ENCODE data around the gene OR7C1.
"Not testable (repeated sequence)": the region's sequence is repeated elsewhere in the genome, so short reads cannot be mapped to it uniquely, and the experiment has no call there.

OR7C1 gene

DNA sequence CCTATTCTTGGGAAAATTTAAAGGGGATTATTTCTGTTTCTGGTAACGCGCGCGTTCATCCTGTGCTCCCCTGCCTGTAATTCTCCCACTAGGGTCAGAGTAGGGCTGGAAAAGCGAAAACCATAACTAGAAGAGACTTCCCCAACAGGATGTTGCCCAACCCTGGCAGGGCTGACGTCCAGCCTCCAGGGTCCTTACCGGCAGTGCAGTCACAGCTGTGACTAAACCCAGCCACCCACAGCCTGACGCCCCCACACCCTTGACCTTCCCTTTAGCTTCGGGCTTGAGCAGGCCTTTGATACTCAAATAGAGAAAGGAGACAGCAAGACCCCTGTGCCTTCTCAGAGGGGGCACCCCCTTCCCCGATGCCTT is 50.3 kb downstream of the OR7C1 start:
- DNase-seq = peak; percentile 46 to 60

DNA sequence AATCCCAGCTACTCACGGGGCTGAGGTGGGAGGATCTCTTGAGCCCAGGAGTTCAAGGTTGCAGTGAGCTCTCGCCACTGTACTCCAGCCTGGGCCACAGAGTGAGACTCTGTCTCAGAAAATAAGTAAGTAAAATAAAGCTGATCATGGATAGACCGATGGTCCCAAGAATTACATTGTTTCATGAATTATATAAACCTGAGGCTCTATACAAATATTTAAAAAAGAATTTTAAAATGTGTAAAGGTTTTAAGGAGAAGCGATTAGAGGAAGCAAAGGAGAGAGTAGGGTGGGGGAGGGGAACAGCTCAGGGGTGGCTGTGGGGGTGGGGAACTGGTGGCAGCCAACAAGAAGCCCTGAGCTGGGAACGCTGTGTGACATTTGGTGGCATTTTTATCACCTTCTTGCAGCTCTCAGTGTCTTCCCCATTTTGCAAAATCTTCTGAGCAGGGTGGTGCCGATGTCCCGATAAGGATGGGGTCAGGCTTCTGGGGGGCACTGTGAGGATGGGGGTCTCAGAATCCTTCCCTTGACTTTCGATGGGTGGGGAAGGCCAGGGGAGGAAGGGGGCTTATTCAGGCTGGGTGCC is 51.5 kb downstream of the OR7C1 start:
- peak in 1 of 2 donors; percentile 50 for DNase-seq

DNA sequence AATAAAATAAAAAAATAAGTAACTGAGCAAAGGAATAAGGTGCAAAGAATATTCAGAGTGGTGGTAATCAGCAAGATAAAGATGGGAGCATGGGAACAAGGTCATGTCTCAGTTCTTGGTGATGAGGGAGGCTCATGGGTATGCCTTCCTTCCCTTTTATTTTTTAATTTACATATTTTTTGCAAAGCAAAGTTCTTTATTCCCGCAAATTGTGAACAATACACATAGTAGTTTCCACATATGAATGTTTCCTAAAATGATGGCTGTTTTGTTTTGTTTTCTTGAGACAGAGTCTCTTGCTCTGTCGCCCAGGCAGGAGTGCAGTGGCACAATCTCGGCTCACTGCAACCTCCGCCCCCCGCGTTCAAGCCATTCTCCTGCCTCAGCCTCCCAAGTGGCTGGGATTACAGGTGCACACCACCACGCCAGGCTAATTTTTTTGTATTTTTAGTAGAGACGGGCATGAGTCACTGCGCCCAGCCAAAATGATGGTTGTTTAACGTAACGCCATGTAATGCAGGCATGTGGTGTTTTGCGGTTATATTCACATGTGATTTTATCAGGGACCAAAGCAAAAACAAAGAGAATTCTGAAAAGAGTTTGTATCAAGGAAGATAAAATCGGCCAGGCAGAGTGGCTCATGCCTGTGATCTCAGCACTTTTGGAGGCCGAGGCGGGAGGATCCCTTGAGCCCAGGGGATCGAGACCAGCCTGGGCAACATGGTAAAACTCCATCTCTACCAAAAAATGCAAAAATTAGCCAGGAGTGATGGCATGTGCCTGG is 52.2 kb downstream of the OR7C1 start:
- no peak for DNase-seq

DNA sequence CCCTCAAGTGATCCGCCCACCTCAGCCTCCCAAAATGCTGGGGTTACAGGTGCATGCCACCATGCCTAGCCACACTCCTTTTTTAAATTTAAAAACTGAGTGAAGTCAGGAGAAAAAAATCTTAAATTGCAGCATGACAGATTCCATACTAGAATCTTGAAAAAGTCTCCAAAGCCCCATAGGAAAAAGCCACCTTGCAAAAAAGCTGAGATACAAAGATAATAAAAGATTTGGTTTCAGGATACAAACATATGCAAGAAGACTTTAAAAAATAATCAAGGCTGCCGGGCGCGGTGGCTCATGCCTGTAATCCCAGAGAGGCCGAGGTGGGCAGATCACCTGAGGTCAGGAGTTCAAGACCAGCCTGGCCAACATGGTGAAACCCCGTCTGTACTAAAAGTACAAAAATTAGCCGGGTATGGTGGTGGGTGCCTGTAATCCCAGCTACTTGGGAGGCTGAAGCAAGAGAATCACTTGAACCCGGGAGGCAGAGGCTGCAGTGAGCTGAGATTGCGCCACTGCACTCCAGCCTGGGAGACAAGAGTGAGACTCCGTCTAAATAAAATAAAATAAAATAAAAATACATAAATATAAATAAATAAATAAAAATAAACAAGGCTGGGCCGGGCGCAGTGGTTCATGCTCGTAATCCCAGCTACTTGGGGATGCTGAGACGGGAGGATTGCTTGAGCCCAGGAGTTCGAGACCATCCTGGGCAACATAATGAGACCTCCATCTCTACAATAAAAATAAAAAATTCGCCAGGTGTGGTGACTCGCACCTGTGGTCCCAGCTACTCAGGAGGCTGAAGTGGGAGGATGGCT is 53.1 kb downstream of the OR7C1 start:
- not testable (repeated sequence) for DNase-seq

DNA sequence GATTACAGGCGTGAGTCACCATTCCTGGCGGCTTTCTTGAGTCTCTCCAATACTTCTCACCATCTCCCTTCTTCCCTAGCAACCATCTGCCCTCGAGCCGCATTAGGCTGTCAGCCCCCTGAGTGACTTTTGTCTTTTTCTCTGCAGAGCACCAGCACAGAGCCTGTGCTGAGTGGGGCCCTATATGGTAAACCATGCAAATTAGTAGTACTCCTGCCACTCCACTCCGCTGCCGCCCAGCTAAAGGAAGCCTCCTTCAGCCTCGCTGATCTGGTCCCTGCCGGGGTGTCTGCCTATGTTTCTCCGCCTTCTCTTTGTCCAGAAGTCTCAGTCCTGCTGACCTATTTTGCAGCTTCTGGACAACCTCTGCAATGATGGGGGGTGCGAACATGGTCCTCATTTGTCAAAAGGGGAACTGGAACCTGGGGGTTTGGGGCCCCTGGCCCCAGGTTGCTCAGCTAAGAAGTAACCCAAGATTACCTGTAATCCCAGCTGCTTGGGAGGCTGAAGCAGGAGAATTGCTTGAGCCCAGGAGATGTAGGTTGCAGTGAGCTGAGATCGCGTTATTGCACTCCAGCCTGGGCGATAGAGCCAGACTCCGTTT is 54.3 kb downstream of the OR7C1 start:
- not testable (repeated sequence) for DNase-seq

DNA sequence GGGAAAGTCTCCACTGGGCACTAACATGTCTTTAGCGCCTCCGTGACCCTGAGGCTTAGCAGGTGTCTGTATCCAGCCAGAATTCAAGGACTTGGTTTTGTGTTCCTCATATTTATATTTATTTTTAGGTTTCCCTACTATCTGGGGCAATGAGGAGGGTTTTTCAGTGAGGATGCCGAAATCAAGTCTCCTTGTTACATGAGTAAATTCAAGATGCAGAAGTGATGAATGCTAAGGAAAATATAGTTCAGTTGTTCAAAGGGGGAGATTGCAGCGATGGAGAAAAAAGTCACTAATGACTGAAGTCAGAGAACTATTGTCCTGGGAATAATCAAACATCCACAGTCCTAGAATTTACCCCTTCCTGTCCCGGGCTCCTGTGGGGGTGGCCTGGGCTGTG is 55.8 kb downstream of the OR7C1 start:
- no peak for DNase-seq

DNA sequence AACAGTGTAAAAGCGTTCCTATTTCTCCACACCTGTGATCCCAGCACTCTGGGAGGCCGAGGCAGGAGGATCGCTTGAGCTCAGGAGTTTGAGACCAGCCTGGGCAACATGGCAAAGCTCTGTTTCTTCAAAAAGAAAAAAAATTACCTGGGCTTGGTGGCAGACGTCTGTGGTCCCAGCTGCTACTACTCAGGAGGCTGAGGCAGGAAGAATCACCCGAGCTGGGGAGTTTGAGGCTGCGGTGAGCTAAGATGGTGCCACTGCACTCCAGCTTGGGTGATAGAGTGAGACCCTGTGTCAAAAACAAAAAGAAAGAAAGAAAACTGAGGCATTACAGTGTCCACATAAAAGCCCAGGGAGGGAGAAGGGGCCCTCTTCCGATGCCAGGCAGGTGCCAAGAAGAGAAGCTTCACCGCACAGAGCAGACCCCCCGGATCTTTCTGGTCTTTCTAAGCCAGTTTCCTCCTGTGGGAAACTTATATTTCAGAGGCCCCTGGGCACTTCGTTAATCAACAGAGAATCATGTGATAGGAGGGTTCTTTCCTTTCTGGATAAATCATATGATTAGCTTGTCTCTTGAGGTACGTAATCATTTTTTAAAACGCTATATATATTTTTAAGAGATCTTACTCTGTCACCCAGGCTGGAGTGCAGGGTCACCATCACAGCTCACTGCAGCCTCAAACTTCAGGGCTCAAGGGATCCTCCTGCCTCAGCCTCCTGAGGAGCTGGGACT is 56.7 kb downstream of the OR7C1 start, which contains the start of gene ADGRE2:
Gene ADGRE2 (minus strand): TSS at position 451 of the 736 bp plus-strand sequence. CDS start 1,804 bp downstream, outside the sequence.
- DNase-seq = not testable (repeated sequence)

DNA sequence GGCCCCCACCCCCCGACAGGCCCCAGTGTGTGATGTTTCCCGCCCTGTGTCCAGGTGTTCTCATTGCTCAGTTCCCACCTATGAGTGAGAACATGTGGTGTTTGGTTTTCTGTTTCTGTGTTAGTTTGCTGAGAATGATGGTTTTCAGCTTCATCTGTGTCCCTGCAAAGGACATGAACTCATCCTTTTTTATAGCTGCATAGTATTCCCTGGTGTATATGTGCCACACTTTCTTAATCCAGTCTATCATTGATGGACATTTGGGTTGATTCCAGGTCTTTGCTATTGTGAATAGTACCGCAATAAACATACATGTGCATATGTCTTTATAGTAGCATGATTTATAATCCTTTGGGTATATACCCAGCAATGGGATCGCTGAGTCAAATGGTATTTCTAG is 57.3 kb downstream of the OR7C1 start:
- not testable (repeated sequence) for DNase-seq

DNA sequence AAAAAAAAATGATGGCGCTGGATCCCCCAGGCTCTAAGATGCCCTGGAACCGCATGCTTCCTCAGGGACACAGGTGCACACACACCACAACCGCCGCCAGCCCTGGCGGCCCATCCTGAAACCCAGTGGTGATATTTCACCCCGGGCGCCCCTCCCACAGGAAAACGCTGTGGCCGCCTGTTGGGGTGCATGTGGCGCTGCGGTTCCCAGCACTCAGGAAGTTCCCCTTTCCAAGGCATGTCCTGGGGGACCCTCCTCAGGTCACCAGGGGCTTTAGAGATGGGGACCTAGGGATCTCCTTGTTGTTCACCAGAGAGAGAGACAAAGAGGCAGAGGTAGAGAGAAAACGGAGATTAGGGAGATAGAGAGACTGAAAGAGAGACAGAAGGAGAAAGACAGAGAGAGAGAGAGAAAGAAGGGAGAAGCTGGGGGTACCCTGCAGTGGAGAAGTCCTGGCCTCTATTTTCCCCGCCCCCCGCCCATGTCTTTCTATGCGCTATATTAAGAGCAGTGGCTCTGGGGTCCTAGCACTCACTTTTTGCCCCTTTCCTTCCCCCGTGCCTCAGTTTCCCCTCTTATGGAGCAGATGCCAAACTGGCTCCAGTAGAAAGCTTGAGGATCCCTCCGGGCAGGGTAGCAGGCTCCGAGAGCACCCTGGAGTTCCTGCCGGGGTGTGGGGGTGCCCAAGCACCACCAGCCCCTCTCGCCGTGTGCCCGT is 59.0 kb downstream of the OR7C1 start:
- DNase-seq = peak; percentile 8 to 35

DNA sequence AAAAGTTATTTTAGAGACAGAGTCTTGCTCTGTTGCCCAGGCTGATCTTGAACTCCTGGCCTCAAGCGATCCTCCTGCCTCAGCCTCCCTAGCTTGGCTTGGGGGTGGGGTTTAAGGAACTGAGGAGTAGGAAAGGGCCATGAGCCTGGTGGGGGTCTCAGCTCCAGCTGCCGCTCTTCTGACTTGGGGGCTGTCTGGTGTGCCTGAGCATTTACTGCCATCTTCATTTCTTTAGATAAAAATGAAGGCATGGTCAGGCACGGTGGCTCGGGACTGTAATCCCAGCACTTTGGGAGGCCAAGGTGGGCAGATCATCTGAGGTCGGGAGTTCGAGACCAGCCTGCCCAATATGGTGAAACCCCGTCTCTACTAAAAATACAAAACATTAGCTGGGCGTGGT is 59.7 kb downstream of the OR7C1 start:
- not testable (repeated sequence) for DNase-seq

DNA sequence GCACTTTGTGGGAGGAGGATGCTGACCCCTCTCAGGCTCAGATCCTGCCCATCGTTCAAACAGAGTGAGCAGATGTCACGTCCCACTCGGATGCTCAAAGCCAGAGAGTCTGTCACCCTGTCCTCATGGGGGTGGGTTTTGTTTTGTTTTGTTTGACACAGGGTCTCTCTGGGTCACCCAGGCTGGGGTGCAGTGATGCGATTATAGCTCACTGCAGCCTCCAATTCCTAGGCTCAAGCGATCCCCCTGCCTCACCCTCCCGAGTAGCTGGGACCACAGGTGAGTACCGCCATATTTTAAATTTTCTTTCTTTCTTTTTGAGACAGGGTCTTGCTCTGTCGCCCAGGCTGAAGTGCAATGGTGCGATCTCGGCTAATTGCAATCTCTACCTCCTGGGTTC is 60.6 kb downstream of the OR7C1 start:
- DNase-seq = no peak

DNA sequence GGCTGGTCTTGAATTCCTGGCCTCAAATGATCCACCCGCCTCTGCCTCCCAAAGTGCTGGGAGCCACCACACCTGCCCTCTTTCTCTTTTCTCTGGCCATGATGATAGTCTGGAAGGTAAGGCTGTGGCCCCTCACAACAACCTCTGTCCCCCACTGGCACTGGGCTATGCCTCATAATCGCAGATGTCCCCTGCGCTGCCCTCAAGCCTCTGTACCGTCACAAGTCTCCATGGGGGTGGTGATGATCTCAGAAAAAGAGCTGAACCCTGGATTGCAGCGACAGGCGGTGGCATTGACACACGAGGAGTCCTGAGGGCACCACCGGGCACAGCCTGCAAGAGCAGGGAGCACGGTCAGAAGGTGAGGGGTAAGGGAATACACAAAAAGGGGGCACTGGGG is 61.3 kb downstream of the OR7C1 start:
- DNase-seq = not testable (repeated sequence)

DNA sequence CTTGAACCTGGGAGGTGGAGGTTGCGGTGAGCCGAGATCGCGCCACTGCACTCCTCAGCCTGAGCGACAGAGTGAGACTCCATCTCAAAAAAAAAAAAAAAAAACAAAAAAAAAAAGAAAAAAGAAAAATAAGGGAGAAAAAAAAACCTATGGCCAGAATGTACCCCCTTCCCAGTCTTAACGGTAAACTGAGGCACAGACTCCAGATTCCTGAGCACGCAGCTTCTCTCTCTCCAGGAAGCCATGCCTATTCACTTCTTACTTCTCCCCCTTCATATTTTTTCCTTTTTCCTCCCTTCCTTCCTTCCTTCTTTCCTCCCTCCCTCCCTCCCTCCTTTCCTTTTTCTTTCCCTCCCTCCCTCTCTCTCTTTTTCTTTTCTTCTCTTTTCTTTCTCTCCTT is 62.0 kb downstream of the OR7C1 start:
- DNase-seq = no peak

DNA sequence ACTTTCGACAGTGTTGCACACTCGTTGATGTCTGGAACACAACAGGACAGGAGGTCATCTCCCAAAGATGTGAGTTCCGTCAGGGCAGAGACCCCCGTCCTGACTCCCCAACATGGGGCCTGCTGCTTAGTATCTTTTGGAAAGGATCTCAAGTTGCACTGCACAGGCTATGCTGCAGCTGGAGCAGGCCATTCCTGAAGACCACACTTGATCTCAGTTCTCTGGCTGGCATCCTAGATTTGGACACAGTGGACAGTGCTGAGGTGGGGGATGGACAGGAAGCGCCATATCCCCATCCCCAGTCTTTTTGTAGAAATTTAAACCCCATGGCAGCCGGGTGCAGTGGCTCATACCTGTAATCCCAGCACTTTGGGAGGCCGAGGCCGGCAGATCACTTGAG is 62.5 kb downstream of the OR7C1 start:
- no peak for DNase-seq

DNA sequence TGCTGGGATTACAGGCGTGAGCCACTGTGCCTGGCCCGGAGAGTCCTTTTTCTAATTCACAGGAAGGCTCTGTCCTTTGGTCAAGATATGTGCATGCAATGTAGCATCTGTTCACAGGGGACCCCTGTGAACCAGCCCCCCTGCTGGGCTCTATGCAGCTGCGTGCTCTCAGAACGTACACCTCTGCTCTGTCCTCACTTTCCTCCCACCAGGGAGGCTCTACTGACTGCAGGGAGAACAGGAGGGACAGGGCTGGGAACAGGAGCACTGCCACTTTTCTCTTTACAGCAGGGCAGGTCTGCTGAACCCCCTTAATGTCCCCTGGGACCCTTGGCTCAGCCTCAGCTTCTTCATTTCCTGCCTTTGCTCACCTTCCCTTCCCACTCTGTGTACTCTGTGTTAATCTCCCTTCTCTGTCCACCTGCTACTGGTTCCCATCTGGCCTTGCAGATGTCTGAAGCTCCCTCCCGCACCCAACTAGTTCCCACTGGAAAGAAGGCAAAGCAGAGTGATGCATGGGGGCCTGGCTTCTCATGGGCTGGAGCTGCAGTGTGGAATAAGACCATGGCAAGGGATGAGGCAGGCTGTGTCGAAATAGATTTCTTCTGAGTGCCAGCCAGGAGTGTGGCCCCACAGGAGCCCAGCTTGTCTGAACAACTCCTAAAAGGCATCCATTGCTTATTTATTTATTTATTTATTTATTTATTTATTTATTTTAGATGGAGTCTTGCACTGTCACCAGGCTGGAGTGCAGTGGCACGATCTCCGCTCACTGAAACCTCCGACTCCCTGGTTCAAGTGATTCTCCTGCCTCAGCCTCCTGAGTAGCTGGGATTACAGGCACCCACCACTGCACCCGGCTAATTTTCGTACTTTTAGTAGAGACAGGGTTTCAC is 63.8 kb downstream of the OR7C1 start:
- no peak for DNase-seq

DNA sequence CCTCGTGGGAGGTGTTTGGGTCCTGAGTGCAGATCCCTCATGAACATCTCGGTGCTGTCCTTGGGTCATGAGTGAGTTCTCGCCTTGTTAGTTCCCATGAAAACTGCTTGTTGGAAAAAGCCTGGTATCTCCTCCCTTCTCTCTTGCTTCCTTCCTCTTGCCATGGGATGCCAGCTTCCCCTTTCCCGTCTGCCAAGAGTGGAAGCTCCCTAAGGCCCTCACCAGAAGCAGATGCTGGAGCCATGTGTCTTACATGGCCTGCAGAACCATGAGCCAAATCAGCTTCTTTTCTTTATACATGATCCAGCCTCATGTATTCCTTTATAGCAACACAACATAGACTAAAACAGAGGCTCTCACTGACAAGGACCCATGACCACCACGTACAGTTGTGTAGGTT is 64.8 kb downstream of the OR7C1 start:
- no peak for DNase-seq

DNA sequence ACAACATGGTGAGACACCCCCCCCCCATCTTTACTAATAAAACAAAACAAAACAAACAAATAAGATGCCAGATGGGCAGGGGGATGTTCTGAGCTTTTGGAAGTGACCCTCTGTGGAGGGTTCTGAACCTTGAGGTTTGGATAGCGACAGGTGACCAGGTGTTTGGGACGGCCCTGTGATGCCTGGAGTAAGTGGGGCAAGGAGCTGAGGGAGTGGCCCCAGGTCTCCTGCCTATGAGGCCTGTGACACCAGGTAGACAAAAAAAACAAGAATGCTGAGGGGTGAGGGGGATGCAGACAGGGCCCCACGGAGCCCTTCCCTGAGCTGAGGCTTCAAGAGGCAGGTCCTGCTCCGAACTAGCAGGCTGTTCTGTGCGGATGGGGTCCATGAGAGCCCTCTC is 65.8 kb downstream of the OR7C1 start:
- DNase-seq = no peak

DNA sequence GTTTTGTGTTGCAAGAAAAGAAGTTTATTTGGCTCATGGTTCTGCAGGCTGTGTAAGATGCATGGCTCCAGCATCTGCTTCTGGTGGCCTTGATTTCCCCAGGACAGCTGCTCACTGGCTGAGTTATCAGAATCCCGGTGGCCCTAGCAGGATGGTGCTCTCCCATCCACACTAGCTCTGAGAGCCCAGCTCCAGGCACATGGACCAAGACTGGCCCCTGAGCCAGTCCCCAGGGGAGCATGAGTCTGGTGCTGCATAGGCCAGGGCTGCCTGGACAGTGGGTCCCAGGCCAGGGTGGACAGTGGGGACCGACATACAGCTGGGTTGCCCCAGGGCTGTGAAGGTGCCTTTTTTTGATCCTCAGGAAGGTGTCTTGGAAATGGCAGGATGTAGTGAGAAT is 67.0 kb downstream of the OR7C1 start:
- DNase-seq = no peak

DNA sequence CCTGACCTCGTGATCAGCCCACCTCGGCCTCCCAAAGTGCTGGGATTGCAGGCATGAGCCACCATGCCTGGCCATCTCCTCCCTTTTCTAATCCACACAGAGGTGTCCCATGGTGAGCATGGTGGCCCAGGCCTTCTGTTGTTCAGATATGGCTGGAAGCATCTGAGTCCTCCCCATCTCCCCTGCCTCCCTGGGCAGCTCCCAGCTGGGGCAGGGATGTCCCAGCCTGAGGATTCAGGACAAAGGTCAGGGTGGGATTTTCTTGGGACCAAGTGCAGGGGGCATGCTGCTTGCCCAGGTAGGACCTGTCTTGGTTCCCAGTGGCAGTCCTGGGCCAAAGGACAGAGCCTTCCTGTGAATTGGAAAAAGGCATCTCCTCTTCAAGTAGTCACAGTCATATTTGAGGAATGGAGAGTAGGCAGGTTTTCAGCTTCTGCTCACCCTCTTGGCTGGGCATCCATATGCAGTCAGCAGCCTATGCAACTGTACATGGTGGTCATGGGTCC is 67.5 kb downstream of the OR7C1 start:
- no peak for DNase-seq

DNA sequence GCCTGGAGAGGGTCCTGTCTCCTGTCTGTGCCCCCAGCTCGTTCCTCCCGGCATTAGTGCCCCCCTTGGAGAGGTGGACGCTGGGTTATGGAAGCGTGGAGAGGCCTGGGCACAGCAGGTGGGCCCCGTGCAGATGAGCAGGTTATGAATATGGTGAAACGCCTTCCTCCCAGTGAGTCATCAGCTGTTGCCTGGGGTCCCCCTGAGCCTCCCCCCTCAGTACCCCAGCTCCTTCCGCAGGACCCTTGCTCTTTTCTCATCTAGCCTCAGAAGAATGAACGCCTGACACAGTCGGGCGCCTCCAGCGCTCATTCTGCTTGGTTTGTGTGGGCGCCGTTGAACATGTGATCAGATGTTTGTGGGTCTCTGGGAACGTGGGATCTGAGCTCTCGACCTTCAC is 69.1 kb downstream of the OR7C1 start:
- not testable (repeated sequence) for DNase-seq

DNA sequence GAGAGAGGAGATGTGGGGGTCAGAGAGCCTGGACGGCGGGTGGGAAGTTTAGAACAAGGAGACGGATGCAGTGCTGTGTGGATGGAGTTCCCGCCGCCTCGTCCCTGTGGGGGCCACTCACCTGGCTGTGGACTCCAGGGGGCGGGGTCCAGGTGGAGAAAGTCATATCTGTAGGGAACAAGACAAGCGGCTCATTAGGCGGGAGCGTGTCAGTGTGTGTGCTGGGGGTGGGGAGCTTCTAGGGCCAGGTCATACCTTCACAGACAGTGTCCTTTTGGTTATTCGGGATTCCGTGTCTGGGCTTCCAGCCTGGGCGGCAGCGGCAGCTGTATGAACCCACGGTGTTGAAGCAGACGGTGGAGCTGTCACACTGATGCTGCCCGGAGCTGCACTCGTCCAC is 69.6 kb downstream of the OR7C1 start:
- not testable (repeated sequence) for DNase-seq
